Measurements from ENCODE around the gene SLC38A7.
"Not testable (repeated sequence)": the region's sequence is repeated elsewhere in the genome, so short reads cannot be mapped to it uniquely, and the experiment has no call there.

SLC38A7 gene

DNA sequence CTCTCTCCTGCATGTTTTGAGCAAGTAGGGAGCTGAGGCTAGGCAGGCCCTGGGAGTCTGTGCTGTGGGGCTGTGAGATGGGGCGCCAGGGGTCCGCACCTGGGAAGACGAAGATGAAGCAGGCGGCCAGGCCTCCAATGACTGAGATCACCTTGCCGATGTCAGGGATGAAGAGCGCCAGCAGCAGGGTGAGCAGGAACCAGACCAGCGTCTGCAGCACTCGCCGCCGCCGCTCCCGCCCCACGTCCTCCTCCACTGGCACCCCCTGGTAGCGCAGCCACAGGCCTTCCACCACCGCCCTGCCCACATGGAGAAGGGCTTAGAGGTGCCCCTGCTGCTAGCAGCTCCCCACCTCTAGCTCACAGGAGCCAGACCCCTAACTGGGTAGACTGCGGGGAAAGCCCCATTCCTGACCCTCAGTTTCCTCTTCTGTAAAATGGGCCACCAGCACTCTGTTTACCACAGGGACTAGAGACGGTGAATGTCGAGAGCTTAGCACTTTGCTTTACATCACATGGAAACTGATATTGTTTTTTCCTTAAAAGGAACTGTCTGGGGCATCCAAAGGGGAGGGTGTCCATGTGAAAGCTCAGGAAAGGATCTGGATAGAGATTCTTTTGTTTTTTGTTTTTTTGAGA lies 13.5 kb downstream of the SLC38A7 start:
- DNase-seq = no peak

DNA sequence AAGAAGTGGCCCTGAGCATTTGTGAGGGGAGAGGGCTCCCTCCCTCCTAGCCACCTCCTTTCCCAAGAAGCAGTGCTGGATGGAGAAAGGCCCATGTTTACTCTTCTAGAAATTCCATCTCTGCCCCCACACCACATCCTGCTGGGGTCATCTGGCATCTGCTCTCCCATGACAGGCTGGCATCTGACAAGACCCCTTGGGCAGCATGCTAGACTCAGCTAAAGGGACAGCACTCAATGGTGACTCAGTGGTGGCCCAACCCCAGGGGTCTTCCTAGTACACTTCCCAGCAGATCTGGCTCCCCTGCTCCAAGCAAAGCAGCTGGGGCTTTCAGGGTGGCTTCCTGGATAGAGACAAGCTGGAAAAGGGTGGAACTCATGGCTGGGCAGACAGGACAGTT lies 14.4 kb downstream of the SLC38A7 start:
- no peak for DNase-seq

DNA sequence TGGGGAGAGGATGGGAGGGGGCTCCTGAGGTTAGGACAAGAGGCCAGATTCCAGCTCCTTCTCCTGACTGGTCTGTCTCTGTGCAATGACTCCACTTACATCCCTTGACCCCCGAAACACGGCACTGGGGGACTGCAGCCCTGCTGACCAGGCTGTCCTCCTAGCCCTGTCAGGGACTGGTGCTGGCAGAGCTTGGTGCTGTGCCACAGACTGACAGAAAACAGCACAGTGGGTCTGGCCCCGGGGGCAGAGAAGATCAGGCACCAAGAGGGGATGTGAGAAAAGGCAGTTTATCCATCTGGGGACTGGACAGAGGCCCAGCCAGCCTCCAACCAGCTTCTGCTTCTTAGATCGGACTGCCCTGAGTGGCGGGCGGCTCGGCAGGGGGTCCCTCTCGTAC lies 19.4 kb downstream of the SLC38A7 start:
- no peak for DNase-seq

DNA sequence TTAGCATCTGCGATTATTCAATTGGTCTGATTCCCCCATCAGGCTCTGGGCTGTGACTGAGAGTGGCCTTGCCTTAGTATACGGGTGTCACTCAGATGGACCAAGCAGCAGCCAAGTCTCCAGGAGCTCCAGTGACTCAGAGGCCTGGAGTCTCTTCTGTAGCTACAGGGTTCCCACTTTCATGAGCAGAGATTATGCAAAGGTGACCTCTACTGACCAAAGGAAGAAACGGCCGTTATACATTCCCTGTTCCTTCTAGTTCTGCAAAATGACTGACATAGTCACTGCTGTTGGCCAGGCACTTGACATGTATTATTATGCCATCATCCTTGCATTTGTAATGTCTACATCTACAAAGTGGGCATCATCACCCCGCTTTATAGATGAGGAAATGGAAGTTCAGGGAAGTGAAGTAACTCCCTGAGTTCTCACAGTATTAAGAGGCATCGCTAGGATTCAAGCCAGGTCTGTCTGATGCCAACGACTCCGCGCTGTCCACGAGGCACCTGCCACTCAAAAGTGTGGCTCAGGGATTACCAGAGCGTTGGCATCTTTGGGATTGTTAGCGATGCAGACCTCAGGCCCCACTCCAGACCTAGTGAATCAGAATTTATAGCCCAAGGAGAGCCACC lies 23.3 kb downstream of the SLC38A7 start:
- no peak for DNase-seq

DNA sequence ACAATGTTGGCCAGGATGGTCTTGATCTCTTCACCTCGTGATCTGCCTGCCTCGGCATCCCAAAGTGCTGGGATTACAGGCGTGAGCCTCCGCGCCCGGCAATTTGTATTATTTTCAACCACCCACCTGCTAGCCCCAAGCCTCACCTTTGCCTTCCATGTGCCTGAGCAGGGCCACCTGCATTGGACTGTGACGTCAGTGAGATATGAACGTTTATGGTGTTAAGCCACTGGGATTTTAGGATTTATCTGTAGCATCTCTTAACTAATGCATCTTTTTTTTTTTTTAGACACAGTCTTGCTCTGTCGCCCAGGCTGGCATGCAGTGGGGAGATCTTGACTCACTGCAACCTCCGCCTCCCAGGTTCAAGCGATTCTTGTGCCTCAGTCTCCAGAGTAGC lies 24.7 kb downstream of the SLC38A7 start:
- DNase-seq = not testable (repeated sequence)

DNA sequence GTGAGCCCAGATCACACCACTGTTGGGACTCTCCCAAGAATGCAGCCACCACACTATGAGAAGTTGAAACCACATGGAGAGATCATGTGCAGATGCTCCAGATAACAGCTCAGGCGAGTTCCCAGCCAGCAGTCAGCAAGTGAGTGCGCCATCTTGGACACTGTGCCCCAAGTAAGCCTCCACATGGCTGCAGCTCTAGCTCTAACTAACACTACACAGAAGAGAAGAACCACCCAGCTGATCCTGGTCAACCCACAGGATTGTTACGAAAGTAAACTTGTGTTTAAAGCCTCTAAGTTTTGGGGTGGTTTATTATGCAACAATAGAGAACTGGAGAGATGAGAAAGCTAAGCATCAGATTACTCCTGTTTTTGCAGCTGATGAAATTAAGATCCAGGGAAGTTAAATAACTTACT lies 25.8 kb downstream of the SLC38A7 start:
- DNase-seq = no peak

DNA sequence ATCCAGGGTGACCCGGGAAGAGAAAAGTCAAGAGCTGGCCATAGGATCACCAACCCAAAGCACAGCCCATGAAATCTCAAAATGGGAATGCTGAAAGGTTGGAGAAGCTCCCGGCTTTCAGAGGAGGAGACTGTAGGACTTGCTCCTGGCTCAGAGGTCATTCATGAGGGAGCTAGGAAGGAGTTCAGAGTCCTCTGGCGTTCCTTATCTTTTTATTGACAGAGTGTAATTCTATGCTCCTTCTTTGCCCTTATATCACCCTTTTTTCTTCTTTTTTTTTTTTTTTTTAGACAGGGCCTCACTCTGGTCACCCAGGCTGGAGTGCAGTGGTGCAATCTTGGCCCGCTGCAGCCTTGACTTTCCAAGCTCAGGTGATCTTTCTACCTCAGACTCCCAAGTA lies 27.7 kb downstream of the SLC38A7 start:
- no peak for DNase-seq

DNA sequence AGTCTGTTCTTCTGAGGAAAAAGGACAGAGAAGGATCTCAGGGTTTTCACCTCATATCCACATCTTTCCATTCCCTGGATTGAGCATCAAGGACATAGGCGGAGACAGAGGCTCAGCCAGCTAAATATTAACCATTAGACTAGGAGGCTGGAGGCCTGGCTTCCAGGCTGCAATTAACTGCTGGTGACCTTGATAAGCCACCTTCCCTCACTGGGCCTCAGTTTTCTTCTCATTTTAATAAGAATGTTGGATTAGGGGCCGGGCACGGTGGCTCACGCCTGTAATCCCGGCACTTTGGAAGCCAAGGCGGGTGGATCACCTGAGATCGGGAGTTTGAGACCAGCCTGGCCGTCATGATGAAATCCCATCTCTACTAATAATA lies 29.4 kb downstream of the SLC38A7 start:
- DNase-seq = no peak

DNA sequence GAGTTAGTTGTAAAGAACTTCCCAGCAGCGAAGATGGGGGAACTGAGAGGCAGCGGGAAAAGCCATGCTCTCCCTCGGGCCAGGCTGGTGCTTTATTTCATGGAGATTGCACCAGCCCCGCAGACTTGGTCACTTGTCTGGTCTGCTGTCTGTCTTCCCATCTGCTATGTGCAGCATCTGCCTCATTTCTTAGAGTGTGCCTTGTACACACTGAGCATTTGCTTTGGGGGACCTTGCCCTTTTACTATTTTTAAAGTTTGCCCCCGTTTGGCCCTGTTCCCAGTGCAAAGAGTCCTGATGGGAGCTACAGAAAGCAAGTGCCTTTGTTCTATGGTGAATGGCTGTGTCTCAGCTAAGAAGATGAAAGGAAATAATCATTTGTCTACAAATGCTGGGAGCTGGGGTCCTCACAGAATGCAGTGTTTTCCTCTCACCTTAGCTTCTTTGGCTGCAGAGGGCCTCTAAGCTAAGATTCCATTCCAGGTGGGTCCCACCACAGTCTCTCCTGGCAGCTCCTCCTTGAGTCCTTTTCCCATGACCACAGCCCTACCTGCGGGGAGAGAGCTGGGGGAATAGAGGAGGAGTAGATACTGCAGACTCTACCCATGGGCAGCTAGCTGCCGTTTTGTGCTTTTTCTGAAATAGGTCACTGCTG lies 29.9 kb downstream of the SLC38A7 start:
- no peak for DNase-seq

DNA sequence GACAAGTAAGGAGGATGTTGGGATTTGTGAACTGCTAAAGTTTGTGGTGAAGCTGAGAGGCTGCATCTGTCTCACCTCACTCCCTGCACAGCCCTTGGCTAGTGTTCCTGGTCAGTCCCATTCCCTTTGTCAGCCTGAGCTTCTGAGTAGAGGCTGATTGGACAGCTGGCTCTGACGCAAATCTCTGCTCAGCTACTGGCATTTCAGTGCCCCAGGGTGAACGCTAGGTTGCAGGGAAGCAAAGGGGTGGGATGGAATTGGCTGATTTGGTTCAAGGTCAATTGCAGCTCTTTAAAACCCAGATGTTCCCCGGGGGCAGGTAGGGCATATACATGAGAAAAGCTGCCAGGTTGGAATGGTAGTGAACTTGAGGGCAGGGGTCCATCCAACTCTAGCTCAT lies 31.8 kb downstream of the SLC38A7 start:
- no peak for DNase-seq

DNA sequence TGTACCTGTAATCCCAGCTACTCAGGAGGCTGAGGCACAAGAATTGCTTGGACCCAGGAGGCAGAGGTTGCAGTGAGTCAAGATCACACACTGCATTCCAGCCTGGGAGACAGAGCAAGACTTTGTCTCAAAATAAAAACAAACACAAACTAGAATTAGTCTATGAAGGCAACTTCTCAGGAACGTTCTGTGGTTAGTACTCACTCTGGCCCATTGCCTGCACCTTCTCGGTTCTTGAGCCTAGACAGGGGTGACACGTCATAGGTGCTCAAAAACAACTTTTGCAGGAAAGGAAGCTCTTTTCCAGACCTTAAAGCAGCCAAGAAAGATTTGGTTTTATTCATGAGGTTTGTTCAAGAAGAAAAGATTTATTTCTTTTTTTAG lies 32.6 kb downstream of the SLC38A7 start:
- DNase-seq = no peak

DNA sequence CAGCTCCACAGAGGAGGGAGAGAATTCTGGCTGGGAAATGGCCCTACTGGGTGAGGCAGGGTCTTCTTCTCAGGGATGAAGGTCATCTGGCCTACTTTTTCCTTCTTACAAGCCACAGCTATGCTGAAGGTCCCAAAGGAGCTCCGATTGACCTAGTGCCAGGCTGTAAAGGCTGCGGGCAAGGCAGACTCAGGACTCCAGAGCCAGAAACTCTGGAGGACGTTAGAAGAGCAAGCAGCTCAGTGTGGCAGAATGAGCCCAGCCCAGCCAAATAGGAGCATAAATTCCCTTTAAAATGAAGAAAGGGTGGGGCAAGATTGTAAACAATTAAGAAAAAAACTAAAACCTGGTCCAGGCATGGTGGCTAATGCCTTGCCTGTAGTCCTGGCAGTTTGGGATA lies 34.9 kb downstream of the SLC38A7 start:
- no peak for DNase-seq

DNA sequence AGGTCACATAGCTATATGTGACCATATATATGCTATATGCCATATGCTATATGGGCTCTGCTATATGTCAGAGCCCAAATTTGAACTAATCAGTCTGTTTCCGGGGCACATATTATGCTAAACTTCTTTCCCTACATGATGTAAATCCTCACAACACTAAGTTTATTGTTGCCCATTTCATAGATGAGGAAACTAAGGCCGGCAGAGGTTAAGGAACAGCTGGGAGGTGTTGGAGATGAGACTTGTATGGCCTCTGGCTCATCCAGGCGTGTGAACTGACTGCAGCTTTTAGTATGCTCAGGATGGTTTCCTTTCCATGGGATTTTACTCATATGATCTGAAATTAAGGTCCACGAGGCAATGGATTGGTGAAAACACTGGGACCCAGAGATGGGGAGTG lies 37.5 kb downstream of the SLC38A7 start:
- DNase-seq = no peak

DNA sequence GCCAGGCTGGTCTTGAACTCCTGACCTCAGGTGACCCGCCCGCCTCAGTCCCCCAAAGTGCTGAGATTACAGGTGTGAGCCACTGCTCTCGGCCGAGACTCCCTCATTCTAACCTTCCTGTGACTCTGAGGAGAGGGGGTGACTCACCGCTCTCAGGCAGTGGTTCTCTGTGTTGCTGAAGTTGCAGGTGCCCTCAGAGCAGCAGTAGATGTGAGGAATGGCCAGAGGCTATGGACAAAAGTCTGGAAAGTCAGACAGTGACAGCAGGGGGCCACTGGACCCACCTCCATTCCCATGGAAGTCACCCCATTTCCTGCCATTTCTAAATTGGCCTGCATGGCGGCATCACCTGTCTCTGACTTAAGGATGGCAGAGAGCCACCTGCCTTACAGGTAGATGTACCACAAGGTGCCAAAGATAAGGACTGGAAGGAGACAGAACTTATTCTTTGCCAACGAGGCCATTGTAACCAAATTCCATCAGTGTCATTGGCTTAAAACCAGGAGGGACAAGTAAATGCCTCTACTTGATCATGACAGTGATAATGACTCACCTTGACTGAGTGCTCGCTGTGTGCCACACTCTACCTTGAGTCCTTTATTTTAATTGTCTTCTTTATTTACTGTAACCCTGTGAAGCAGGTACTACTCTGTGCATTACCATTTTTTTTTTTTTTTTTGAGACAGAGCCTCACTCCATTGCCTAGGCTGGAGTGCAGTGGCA lies 39.6 kb downstream of the SLC38A7 start:
- DNase-seq = no peak

DNA sequence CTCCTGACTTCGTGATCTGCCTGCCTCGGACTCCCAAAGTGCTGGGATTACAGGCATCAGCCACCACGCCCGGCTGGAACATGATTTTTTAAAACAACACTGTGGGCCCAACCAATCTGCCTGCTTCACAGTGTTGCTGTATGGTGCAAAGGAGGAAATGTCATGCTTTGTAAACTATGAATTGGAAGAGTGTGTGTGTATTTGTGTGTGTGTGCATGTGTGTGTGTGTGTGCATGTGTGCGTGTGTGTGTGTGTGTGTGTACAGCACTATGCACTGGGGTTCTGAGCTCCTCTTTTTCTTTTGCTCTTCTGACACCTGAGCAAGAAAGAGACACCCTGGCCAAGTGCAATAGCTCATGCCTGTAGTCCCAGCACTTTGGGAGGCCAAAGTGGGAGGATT lies 40.5 kb downstream of the SLC38A7 start:
- DNase-seq = no peak

DNA sequence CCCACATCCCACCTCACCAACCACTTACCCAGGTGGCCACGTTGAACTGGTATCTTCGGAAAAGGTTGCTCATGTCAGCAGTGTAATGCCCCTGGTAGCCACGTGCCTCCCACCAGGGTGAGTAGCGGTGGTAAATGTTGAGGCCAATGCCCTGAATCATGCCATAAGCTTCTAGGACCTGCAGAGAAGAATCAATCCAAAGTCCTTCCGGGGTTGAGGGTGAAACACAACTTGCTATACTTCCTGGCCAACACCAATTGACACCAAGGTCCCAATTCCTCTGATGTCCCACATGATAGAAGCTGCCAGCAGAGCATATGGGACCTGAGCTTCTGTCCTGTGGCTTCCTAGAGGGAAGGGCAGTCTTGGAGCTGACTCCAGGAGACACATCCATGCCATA lies 43.6 kb downstream of the SLC38A7 start:
- no peak for DNase-seq

DNA sequence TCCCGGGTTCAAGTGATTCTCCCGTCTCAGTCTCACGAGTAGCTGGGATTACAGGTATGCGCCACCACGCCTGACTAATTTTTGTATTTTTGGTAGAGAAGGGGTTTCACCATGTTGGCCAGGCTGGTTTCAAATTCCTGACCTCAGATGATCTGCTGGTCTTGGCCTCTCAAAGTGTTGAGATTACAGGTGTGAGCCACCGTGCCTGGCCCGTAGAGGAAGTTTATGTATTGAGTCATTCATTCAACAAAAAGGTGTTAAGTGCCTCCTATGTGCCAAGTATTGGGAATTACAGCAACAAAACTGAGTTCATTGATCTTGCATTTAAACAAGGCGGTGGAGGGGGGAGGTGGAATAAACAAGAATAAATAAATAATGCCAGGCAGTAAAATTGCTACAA lies 44.7 kb downstream of the SLC38A7 start:
- no peak for DNase-seq

DNA sequence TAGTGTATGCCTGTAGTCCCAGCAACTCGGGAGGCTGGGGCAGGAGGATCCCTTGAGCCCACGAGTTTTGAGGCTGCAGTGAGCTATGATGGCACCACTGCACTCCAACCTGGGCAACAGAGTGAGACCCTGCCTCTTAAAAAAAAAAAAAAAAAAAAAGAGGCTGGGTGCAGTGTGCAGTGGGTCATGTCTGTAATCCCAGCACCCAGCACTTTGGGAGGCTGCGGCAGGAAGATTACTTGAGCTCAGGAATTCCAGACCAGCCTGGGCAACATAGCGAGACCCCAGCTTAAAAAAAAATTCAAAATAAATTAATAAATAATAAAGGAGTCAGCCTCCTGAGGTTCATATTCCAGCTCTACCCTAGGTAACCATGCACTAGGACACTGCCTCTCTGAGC lies 45.3 kb downstream of the SLC38A7 start:
- DNase-seq = no peak

DNA sequence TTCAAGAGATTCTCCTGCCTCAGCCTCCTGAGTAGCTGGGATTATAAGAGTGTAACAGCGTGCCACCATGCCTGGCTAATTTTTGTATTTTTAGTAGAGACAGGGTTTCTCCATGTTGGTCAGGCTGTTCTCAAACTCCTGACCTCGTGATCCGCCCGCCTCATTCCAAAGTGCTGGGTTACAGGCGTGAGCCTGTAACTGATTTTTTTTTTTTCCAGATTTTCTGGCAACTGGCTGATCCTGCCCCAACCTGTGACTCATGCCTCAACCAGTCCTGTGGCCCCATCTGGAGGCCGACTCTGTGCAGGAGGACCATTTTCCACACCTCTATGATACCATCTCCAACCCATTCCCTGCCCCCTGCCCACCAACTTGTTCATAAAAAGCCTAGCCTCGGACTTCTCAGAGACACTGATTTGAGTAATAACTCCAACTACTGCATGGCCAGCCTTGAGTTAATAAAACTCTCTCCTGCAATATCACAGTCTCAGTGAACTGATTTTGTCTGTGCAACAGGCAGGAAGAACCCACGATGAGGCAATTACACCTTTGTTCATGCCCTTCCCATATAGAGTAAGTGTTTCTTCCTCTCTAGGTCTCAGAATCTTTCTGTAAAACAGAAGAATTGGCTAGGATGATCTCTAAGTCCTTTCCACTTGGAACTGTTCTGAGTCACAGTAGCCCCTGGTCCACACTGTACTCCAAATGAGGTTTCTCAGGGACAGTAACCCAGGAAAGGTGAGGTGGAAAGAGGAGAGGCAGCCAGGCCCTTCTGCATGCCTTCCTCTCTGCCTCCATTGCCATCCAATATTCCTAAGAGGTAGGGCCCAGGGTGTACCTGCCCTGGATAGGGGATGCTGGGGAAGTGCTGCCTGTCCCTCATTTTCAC lies 46.2 kb downstream of the SLC38A7 start:
- peak; percentile 19 for DNase-seq

DNA sequence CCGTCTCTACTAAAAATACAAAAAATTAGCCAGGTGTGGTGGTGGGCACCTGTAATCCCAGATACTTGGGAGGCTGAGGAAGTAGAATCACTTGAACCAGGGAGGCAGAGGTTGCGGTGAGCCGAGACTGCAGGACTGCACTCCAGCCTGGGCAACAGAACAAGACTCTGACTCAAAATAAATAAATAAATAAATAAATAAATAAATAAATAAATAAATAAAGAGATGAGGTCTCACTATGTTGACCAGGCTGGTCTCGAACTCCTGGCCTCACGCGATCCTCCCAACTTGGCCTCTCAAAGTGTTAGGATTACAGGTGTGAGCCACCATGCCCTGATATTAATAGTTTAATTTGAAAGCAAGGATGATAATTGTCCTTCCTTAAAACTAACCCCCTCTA lies 47.5 kb downstream of the SLC38A7 start:
- DNase-seq = not testable (repeated sequence)

DNA sequence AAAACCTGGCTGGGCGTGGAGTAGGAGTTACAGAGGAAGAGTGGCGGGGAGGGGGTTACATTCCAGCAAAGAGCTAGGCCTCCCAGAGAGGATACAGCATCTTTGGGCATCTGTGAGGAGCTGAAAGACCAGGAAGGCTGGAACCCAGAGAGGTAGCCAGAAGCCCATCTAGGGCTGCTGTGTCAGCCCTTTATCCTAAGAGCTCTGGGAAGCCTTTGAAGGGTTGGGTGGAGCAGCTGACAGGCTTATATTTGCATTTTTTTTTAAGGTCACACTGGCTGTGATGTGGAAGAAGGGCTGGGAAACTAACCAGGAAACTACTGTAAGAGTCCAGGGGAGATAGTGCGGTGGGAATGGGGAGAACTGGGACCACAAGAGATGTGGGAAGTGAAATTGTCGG lies 48.1 kb downstream of the SLC38A7 start:
- no peak for DNase-seq

DNA sequence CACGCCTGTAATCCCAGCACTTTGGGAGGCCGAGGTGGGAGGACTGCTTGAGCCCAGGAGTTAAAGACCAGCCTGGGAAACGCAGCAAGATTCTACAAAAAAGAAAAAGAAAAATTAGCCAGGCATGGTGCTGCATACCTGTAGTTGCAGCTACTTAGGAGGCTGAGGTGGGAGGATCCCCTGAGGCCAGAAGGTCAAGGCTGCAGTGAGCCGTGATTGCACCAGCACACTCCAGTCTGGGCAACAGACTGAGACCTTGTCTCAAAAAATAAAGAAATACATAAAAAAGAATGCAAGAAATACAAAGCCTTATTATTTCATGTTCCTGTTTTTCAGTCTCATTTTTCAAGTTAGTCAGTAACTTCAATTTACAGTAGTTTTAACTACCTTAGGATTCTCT lies 49.1 kb downstream of the SLC38A7 start:
- no peak for DNase-seq

DNA sequence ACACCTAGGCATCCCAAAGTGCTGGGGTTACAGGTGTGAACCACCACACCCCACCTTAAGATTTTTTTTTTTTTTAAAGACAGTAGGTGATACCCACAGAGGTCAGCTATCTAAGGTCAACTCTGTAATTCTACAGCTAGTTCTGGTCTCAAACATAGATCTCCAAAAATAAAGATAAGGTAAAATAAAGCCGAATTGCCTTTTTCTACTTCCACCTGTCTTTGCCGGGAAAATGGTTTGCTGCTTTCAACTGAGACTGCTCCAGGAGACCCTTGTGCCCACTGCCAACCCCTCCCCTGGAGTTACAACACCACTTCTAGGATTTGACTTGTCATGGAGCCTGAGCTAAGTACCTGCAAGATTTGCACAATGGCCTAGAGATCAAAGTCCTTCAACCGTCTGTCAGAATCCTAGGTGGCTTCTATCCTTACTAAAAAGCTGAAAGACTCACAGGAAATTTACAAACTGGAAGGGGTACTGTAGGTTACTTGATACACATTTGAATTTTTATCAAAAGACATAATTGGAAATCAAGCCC lies 50.2 kb downstream of the SLC38A7 start:
- no peak for DNase-seq
